ENCODE data around the gene SYCE3.
A peak's percentile ranks its signal among the peaks of the same experiment; 100 is the strongest.

Gene SYCE3

DNA sequence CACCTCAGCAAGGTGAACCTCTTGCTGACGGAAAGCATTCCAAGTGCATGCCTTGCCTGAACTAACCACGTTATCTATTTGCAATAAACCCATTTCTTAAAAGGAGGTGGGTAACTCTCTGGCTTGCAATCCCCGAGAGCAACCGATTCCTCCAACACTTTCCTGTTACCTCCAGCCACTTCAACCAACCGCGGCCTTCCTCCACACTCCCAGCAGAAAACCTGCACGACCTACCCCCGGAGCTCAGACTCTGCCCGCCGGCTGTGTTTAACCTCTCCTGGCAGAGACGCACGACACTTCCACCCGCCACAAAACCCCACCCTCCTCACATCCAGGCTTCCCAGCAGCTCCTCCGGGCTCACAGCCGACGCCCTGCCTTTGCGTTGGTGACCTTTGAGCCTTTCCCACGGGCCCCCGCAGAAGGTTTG lies 38.0 kb downstream of the SYCE3 start:
- TF ChIP-seq EZH2phosphoT487 (IDR thresholded peaks at IDR 0.05; ENCODE audit: borderline replicate concordance) = no peak
- TF ChIP-seq, protein P1, sequence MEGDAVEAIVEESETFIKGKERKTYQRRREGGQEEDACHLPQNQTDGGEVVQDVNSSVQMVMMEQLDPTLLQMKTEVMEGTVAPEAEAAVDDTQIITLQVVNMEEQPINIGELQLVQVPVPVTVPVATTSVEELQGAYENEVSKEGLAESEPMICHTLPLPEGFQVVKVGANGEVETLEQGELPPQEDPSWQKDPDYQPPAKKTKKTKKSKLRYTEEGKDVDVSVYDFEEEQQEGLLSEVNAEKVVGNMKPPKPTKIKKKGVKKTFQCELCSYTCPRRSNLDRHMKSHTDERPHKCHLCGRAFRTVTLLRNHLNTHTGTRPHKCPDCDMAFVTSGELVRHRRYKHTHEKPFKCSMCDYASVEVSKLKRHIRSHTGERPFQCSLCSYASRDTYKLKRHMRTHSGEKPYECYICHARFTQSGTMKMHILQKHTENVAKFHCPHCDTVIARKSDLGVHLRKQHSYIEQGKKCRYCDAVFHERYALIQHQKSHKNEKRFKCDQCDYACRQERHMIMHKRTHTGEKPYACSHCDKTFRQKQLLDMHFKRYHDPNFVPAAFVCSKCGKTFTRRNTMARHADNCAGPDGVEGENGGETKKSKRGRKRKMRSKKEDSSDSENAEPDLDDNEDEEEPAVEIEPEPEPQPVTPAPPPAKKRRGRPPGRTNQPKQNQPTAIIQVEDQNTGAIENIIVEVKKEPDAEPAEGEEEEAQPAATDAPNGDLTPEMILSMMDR (conservative IDR thresholded peaks at IDR 0.05; ENCODE audit: low read length) = no peak

DNA sequence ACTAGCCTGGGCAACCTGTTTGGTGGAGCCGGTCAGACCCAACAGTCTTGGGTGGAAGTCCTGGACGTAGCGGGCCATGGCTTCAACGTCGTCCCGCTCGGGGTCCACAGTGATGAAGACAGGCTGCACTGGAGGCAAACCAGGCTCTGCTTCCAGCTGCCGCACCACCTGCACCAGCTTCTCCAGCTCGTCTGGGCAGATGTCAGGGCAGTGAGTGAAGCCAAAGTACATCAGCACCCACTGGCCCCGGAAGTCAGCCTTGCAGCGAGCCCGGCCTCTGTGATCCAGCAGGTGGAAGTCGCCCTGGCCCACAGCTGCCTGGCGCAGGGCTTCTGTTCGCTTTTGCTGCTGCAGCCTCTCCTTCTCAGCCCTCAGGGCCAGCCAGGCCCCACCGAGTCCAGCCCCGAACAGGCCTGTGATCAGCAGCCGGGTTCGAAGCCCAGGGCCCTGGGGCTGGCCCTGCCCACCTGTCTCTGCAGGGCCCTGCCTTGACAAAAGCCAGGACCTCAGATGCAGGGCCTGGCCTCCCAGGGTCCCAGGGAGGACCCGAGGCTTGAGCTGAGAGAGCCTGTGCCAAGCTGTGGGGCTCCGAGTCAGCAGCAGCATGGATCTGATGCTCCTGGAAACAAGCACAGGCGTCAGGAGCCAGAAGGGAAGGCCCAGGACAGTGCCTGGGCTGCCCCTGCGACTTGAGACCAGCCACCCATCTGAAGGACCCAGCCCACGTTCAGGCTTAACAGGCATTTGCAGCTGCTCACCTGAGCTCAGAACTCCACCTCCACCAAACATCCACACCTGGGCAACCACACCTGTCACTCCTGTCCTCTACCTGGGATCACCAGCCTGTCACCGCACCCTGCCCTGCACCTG lies 38.7 kb downstream of the SYCE3 start:
- Histone ChIP-seq H3K4me3 (ENCODE audit: low read length, poor library complexity, severe bottlenecking) (peak overlapping the region; percentile 84), H4K20me1 (ENCODE audit: insufficient read depth, low read length, poor library complexity, severe bottlenecking) (peaks cover 9% of the 10 kb centered on the region), H3K79me2 (ENCODE audit: insufficient read depth, low read length) (peaks cover 16% of the 10 kb centered on the region; the same call in 1 of the 2 replicates), H3K9me3 (ENCODE audit: insufficient read depth, low read depth, low read length) (no peaks in the 10 kb centered on the region), H3K27me3 (ENCODE audit: insufficient read depth, low read length, poor library complexity, severe bottlenecking) (no peaks in the 10 kb centered on the region), H3F3A (ENCODE audit: low read depth) (peaks cover 4% of the 10 kb centered on the region; the same call in 1 of the 2 replicates), H3K36me3 (ENCODE audit: insufficient read depth, low read length) (peaks cover 42% of the 10 kb centered on the region; the same call in 1 of the 2 replicates), H3K9me2 (replicated peaks; ENCODE audit: low read depth, low read length) (no peaks in the 10 kb centered on the region), H3K4me2 (ENCODE audit: low read depth, low read length, poor library complexity, severe bottlenecking) (peak overlapping the region; percentile 90), H3K4me1 (ENCODE audit: insufficient read depth, low read length, poor library complexity, severe bottlenecking) (peaks cover 16% of the 10 kb centered on the region), H3K9ac (ENCODE audit: low read depth, low read length, poor library complexity, severe bottlenecking) (no peak overlapping the region), H2AFZ (ENCODE audit: low read length) (no peak overlapping the region)
- TF ChIP-seq, protein P1 (conservative IDR thresholded peaks at IDR 0.05; ENCODE audit: low read length) = no peak
- TF ChIP-seq EZH2phosphoT487 (IDR thresholded peaks at IDR 0.05; ENCODE audit: borderline replicate concordance) = no peak

More for the DNA sequence above, 38.0 kb downstream of the SYCE3 start:
- Histone ChIP-seq H3K9ac (ENCODE audit: low read depth, low read length, poor library complexity, severe bottlenecking) (peak overlapping the region; percentile 90), H3K9me3 (ENCODE audit: insufficient read depth, low read depth, low read length) (no peaks in the 10 kb centered on the region), H3K36me3 (ENCODE audit: insufficient read depth, low read length) (peaks cover 36% of the 10 kb centered on the region; the same call in 1 of the 2 replicates), H3K4me1 (ENCODE audit: insufficient read depth, low read length, poor library complexity, severe bottlenecking) (peaks cover 16% of the 10 kb centered on the region), H3K27me3 (ENCODE audit: insufficient read depth, low read length, poor library complexity, severe bottlenecking) (no peaks in the 10 kb centered on the region), H3F3A (ENCODE audit: low read depth) (peaks cover 4% of the 10 kb centered on the region; the same call in 1 of the 2 replicates), H2AFZ (ENCODE audit: low read length) (no peak overlapping the region), H4K20me1 (ENCODE audit: insufficient read depth, low read length, poor library complexity, severe bottlenecking) (peaks cover 9% of the 10 kb centered on the region), H3K9me2 (replicated peaks; ENCODE audit: low read depth, low read length) (no peaks in the 10 kb centered on the region), H3K4me2 (ENCODE audit: low read depth, low read length, poor library complexity, severe bottlenecking) (peak overlapping the region; percentile 90), H3K4me3 (ENCODE audit: low read length, poor library complexity, severe bottlenecking) (peak overlapping the region; percentile 84), H3K79me2 (ENCODE audit: insufficient read depth, low read length) (peaks cover 16% of the 10 kb centered on the region; the same call in 1 of the 2 replicates)

DNA sequence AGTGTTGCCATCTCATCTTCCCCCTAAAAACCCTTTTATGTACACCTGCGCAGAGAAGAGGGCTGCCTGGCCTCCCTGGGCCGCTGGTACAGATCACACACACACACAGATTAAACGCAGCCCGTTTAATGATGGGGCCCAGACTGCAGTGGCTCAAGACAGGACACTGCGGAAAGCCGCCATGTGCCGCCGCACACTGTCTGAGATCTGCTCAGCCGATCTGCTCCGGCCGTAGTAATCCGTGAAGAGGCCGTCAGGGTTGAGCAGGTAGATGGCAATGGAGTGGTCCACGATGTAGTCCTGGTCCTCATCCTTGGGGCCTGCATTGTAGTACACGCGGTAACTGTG lies 39.3 kb downstream of the SYCE3 start:
- no peak overlapping the region for H3K9ac ChIP-seq (ENCODE audit: low read depth, low read length, poor library complexity, severe bottlenecking)
- H4K20me1 ChIP-seq (ENCODE audit: insufficient read depth, low read length, poor library complexity, severe bottlenecking) = peaks cover 9% of the 10 kb centered on the region
- H3K9me2 ChIP-seq (replicated peaks; ENCODE audit: low read depth, low read length) = no peaks in the 10 kb centered on the region
- H3K4me1 ChIP-seq (ENCODE audit: insufficient read depth, low read length, poor library complexity, severe bottlenecking) = peaks cover 16% of the 10 kb centered on the region
- TF ChIP-seq EZH2phosphoT487 (IDR thresholded peaks at IDR 0.05; ENCODE audit: borderline replicate concordance) = no peak
- TF ChIP-seq, protein P1 (conservative IDR thresholded peaks at IDR 0.05; ENCODE audit: low read length) = no peak
- no peaks in the 10 kb centered on the region for H3K27me3 ChIP-seq (ENCODE audit: insufficient read depth, low read length, poor library complexity, severe bottlenecking)
- no peak overlapping the region for H2AFZ ChIP-seq (ENCODE audit: low read length)
- H3K36me3 ChIP-seq (ENCODE audit: insufficient read depth, low read length) = peaks cover 48% of the 10 kb centered on the region; the same call in 1 of the 2 replicates
- peaks cover 4% of the 10 kb centered on the region; the same call in 1 of the 2 replicates for H3F3A ChIP-seq (ENCODE audit: low read depth)
- H3K4me3 ChIP-seq (ENCODE audit: low read length, poor library complexity, severe bottlenecking) = no peak overlapping the region
- no peak overlapping the region for H3K4me2 ChIP-seq (ENCODE audit: low read depth, low read length, poor library complexity, severe bottlenecking)
- peaks cover 16% of the 10 kb centered on the region; the same call in 1 of the 2 replicates for H3K79me2 ChIP-seq (ENCODE audit: insufficient read depth, low read length)
- H3K9me3 ChIP-seq (ENCODE audit: insufficient read depth, low read depth, low read length) = no peaks in the 10 kb centered on the region

Data from Loucy (cell line).